GM21423 (cell line): ENCODE results near the gene ACADM.
A peak's percentile ranks its signal among the peaks of the same experiment; 100 is the strongest.
"Not testable (repeated sequence)": the region's sequence is repeated elsewhere in the genome, so short reads cannot be mapped to it uniquely, and the experiment has no call there.

Experiments used
- ATAC-seq: cut with Tn5 transposase; IDR thresholded peaks from one replicate; pipeline ENCODE4 v1.9.1; 2021; ENCODE audit warnings: mild to moderate bottlenecking, moderate library complexity; ENCODE audit not compliant: unreplicated experiment

ACADM gene

GRCh38 chr1:75724472-75725022 is at the start of gene ACADM:
TSS of gene ACADM (plus strand) at chr1:75724709. CDS start at chr1:75724788, 79 bp downstream.
- ATAC-seq, result peak; percentile 87

GRCh38 chr1:75677443-75677842 is 47.1 kb upstream of the ACADM start:
- ATAC-seq, result no peak

GRCh38 chr1:75677964-75678363 is 46.5 kb upstream of the ACADM start:
- not testable (repeated sequence) for ATAC-seq

- ATAC-seq, result no peak
Measured at GRCh38 chr1:75690547-75690946, 34.0 kb upstream of the ACADM start.

GRCh38 chr1:75693551-75693950 is 31.0 kb upstream of the ACADM start:
- no peak for ATAC-seq

GRCh38 chr1:75696000-75696399 is 28.5 kb upstream of the ACADM start:
- ATAC-seq, result no peak

- ATAC-seq, result no peak
Measured at GRCh38 chr1:75707191-75707590, 17.3 kb upstream of the ACADM start.

- no peak for ATAC-seq
Measured at GRCh38 chr1:75708910-75709309, 15.6 kb upstream of the ACADM start.

- no peak for ATAC-seq
Measured at GRCh38 chr1:75710832-75711231, 13.7 kb upstream of the ACADM start.

GRCh38 chr1:75711846-75712245 is 12.7 kb upstream of the ACADM start:
- no peak for ATAC-seq

GRCh38 chr1:75712306-75712705 is 12.2 kb upstream of the ACADM start:
- ATAC-seq, result no peak

- ATAC-seq, result no peak
Measured at GRCh38 chr1:75719810-75720209, 4.7 kb upstream of the ACADM start.

GRCh38 chr1:75720325-75720724 is 4.2 kb upstream of the ACADM start:
- no peak for ATAC-seq

GRCh38 chr1:75720820-75721219 is 3.7 kb upstream of the ACADM start:
- ATAC-seq, result no peak

GRCh38 chr1:75722246-75722645 is 2.3 kb upstream of the ACADM start:
- not testable (repeated sequence) for ATAC-seq

GRCh38 chr1:75722966-75723365 is 1.5 kb upstream of the ACADM start:
- ATAC-seq, result no peak

- peak; percentile 66 for ATAC-seq
Measured at GRCh38 chr1:75723989-75724471, 479 bp upstream of the ACADM start.

GRCh38 chr1:75725266-75725665 is 757 bp downstream of the ACADM start:
- no peak for ATAC-seq

- ATAC-seq, result no peak
Measured at GRCh38 chr1:75725861-75726361, 1.4 kb downstream of the ACADM start.

- ATAC-seq, result peak; percentile 20
Measured at GRCh38 chr1:75727571-75727970, 3.1 kb downstream of the ACADM start.

GRCh38 chr1:75730432-75730831 is 5.9 kb downstream of the ACADM start:
- no peak for ATAC-seq

GRCh38 chr1:75731881-75732280 is 7.4 kb downstream of the ACADM start:
- ATAC-seq, result no peak

GRCh38 chr1:75732703-75733102 is 8.2 kb downstream of the ACADM start:
- no peak for ATAC-seq
